Thyroid gland (tissue), 4 donors: ENCODE data around the gene GREB1L. TPM values are rescaled to one million over a fixed set of nuclear protein-coding genes. Genes with fewer than 3 reads are reported as not detected.

Experiments
- DNase-seq, 2 donors: peaks; one replicate each; pipeline ENCODE4 v3.0.0-alpha.2; 2019
- H3K27ac ChIP-seq, 3 donors: fragments of 200-600 bp; sonication (generic); 1 replicate in 2 of 3; 2 replicates in 1 of 3; pipeline ENCODE4 v1.5.1; 2016 to 2019; ENCODE audit warnings: mild to moderate bottlenecking in 1 of 3, moderate library complexity in 1 of 3
- H3K27me3 ChIP-seq: fragments of 200-600 bp; sonication (generic); one replicate; pipeline ENCODE4 v1.5.1; 2019
- H3K36me3 ChIP-seq, 2 donors: fragments of 200-600 bp; sonication (generic); one replicate each; pipeline ENCODE4 v1.5.1; 2016 to 2019
- H3K4me1 ChIP-seq, 2 donors: fragments of 200-600 bp; sonication (generic); one replicate each; pipeline ENCODE4 v1.5.1; 2017 to 2019
- H3K4me3 ChIP-seq, 3 donors: fragments of 200-600 bp; sonication (generic); replicated peaks in 1 of 3; 1 replicate in 2 of 3; 2 replicates in 1 of 3; pipeline ENCODE4 v1.5.1; 2016; ENCODE audit warnings: mild to moderate bottlenecking in 1 of 3
- H3K9me3 ChIP-seq: fragments of 200-600 bp; sonication (generic); one replicate; pipeline ENCODE4 v1.5.1; 2017
- CTCF ChIP-seq, 6 experiments: fragments of 200-600 bp in 3 of 6; fragments of 450-650 bp in 3 of 6; sonication (generic) in 3 of 6; IDR thresholded peaks; one replicate each; pipeline ENCODE4 v1.5.1; 2016 to 2019; ENCODE audit warnings: antibody characterized with exemption in 6 of 6, mild to moderate bottlenecking in 2 of 6, inconsistent platforms in 1 of 6, moderate library complexity in 1 of 6
- POLR2A ChIP-seq, 2 donors: fragments of 450-650 bp; IDR thresholded peaks; one replicate each; pipeline ENCODE4 v1.6.1; 2017; ENCODE audit warnings: antibody characterized with exemption in 2 of 2, mild to moderate bottlenecking in 2 of 2, moderate library complexity in 1 of 2
- WGBS, 2 donors: methylation state at CpG; one replicate each; pipeline ENCODE4 v1.1.5; 2017; 5-methylcytosine and 5-hydroxymethylcytosine counted together
- intact Hi-C: fragments of 100-400 bp; cut with DNase I; formaldehyde crosslinking; loops from one replicate; pipeline ENCODE4 v1.15.1; 2023
- total RNA-seq, 4 donors: library from RNA; depleted of rRNA; stranded (reverse); fragments of >200 nt; gene quantifications; one replicate each; pipeline ENCODE4 v1.2.3, GENCODE V29; 2016

The GREB1L gene
- total RNA-seq, 4 donors from 2014 or later: 25.0 to 43.5 (median 31.8) TPM

GRCh38 chr18:21295101-21295500 lies 53.1 kb downstream of the GREB1L start:
- TF ChIP-seq POLR2A (IDR thresholded peaks at IDR 0.05) (no peak), CTCF (IDR thresholded peaks at IDR 0.05) (no peak)
- H3K36me3 ChIP-seq: no peaks in the 10 kb centered on the region
- WGBS, 2 donors: 78 to 82% methylated on average over 3 of the region's 3 CpGs
- no peaks in the 10 kb centered on the region for H3K27me3 ChIP-seq
- no peak overlapping the region for H3K27ac ChIP-seq
- no peak for DNase-seq
- no peak overlapping the region for H3K4me3 ChIP-seq
- no peaks in the 10 kb centered on the region for H3K4me1 ChIP-seq
- intact Hi-C loops: no loop called here
- no peaks in the 10 kb centered on the region for H3K9me3 ChIP-seq

- intact Hi-C loops: no loop called here
- Histone ChIP-seq H3K4me1 (no peaks in the 10 kb centered on the region), H3K27me3 (no peaks in the 10 kb centered on the region), H3K9me3 (no peaks in the 10 kb centered on the region), H3K36me3 (no peaks in the 10 kb centered on the region), H3K27ac (no peak overlapping the region), H3K4me3 (no peak overlapping the region)
- TF ChIP-seq POLR2A (IDR thresholded peaks at IDR 0.05) (no peak), CTCF (IDR thresholded peaks at IDR 0.05) (no peak)
- no peak for DNase-seq
- WGBS, 2 donors: 82 to 86% methylated on average over 1 of the region's 1 CpG
Measured at GRCh38 chr18:21296045-21296444, 54.0 kb downstream of the GREB1L start.

- DNase-seq: no peak
- Histone ChIP-seq H3K4me3 (no peak overlapping the region), H3K4me1 (no peaks in the 10 kb centered on the region), H3K27me3 (no peaks in the 10 kb centered on the region), H3K27ac (no peak overlapping the region), H3K36me3 (no peaks in the 10 kb centered on the region), H3K9me3 (no peaks in the 10 kb centered on the region)
- TF ChIP-seq CTCF (IDR thresholded peaks at IDR 0.05) (no peak), POLR2A (IDR thresholded peaks at IDR 0.05) (no peak)
- 78 to 90% methylated on average over 4 of the region's 4 CpGs for WGBS, 2 donors
- intact Hi-C loops: no loop called here
Measured at GRCh38 chr18:21298351-21298750, 56.3 kb downstream of the GREB1L start.

GRCh38 chr18:21300035-21300907 lies 58.2 kb downstream of the GREB1L start:
- intact Hi-C loops: no loop called here
- H3K27ac ChIP-seq: no peak overlapping the region
- TF ChIP-seq CTCF (IDR thresholded peaks at IDR 0.05) (no peak), POLR2A (IDR thresholded peaks at IDR 0.05) (no peak)
- H3K9me3 ChIP-seq: no peaks in the 10 kb centered on the region
- no peak for DNase-seq
- H3K4me3 ChIP-seq: no peak overlapping the region
- no peaks in the 10 kb centered on the region for H3K27me3 ChIP-seq
- 52 to 55% methylated on average over 6 of the region's 6 CpGs for WGBS, 2 donors
- H3K4me1 ChIP-seq: no peaks in the 10 kb centered on the region
- H3K36me3 ChIP-seq: no peaks in the 10 kb centered on the region

GRCh38 chr18:21300908-21301200 lies 58.8 kb downstream of the GREB1L start:
- intact Hi-C loops: no loop called here
- DNase-seq: no peak
- no peak overlapping the region for H3K4me3 ChIP-seq
- no peaks in the 10 kb centered on the region for H3K36me3 ChIP-seq
- peaks cover 0 to under 1% of the 10 kb centered on the region in 2 donors for H3K4me1 ChIP-seq
- H3K27me3 ChIP-seq: no peaks in the 10 kb centered on the region
- H3K9me3 ChIP-seq: no peaks in the 10 kb centered on the region
- no peak overlapping the region for H3K27ac ChIP-seq
- WGBS, 2 donors: 78 to 97% methylated on average over 1 of the region's 1 CpG
- TF ChIP-seq POLR2A (IDR thresholded peaks at IDR 0.05) (no peak), CTCF (IDR thresholded peaks at IDR 0.05) (no peak)
